K562 (cell line): Measurements from ENCODE around the gene PLPP4. TPM values are rescaled to one million over a fixed set of nuclear protein-coding genes. Genes with fewer than 3 reads are reported as not detected.

ENCODE experiments used
- ATAC-seq: fragments of 200-7000 bp; cut with Tn5 transposase; 3 replicates; pipeline ENCODE4 v1.9.1; 2020; ENCODE audit warnings: moderate library complexity
- BruUV-seq: library from RNA; stranded (reverse); fragments of 400-500 nt; replicated peaks from 2 replicates; lab custom pipeline; 2021; lab: Mats Ljungman, UMichigan
- CTCF ChIA-PET: fragments of 300-600 bp; formaldehyde crosslinking; extraction: SDS; loops from one replicate; lab custom pipeline; 2021; ENCODE audit warnings: low intra/inter-chr PET ratio; lab: Yijun Ruan, JAX
- POLR2A ChIA-PET: fragments of 300-600, 350-650 bp; sonication (Branson Sonifier 250); formaldehyde crosslinking; extraction: SDS; loops from one replicate; lab custom pipeline; 2021; ENCODE audit warnings: antibody characterized with exemption, inconsistent platforms; lab: Yijun Ruan, JAX
- DNase-seq, 4 experiments: peaks; one replicate each; pipeline versions ENCODE4 v3.0.0 to v3.0.0-alpha.2; 2011 to 2018; ENCODE audit warnings: low spot score in 3 of 4, mixed read lengths in 3 of 4; ENCODE audit errors: extremely low read depth in 1 of 4
- FAIRE-seq: peaks from 2 replicates; lab custom pipeline; 2011; peaks lifted over from hg19 to GRCh38; lab: Jason Lieb, UNC
- H2AFZ ChIP-seq: 2 replicates; pipeline ENCODE4 v1.6.0; 2011; ENCODE audit warnings: low read depth, low read length, control low read depth, inconsistent platforms
- H3K27ac ChIP-seq: fragments of 200-600 bp; 3 replicates; pipeline ENCODE4 v1.8.0; 2011; ENCODE audit warnings: low read depth, mild to moderate bottlenecking, control low read depth, inconsistent platforms, low read length, moderate library complexity, mixed read lengths; ENCODE audit errors: extremely low read depth
- H3K27me3 ChIP-seq, 2 experiments: fragments of 300-600 bp in 1 of 2; 2 replicates in 1 of 2; 3 replicates in 1 of 2; pipeline versions ENCODE4 v1.6.0 to v1.8.0; 2011; ENCODE audit warnings: inconsistent platforms in 2 of 2, low read length in 2 of 2, mild to moderate bottlenecking in 1 of 2, mixed read lengths in 1 of 2, moderate library complexity in 1 of 2; ENCODE audit not compliant: control insufficient read depth in 2 of 2, insufficient read depth in 2 of 2
- H3K36me3 ChIP-seq: fragments of 300-600 bp; 3 replicates; pipeline ENCODE4 v1.8.0; 2011; ENCODE audit warnings: mild to moderate bottlenecking, low read length, inconsistent platforms; ENCODE audit not compliant: control insufficient read depth, insufficient read depth
- H3K4me1 ChIP-seq, 2 experiments: fragments of 200-600 bp in 1 of 2; replicated peaks in 1 of 2; 2 replicates in 1 of 2; 3 replicates in 1 of 2; pipeline versions ENCODE4 v1.5.1 to v1.8.0; 2011; ENCODE audit warnings: inconsistent platforms in 2 of 2, low read length in 2 of 2, mild to moderate bottlenecking in 1 of 2, mixed read lengths in 1 of 2, moderate library complexity in 1 of 2; ENCODE audit not compliant: control insufficient read depth in 2 of 2, insufficient read depth in 2 of 2
- H3K4me2 ChIP-seq: 2 replicates; pipeline ENCODE4 v1.6.1; 2011; ENCODE audit warnings: low read length, control low read depth, inconsistent platforms, mixed read lengths; ENCODE audit not compliant: insufficient read depth
- H3K4me3 ChIP-seq: fragments of 200-600 bp; sonication (generic), shearing (Covaris generic); 2 replicates; pipeline ENCODE4 v1.5.1; 2016; ENCODE audit warnings: control low read depth, inconsistent platforms
- H3K79me2 ChIP-seq: fragments of 200-600 bp; 3 replicates; pipeline ENCODE4 v1.8.0; 2011; ENCODE audit warnings: low read length, inconsistent platforms; ENCODE audit not compliant: control insufficient read depth, insufficient read depth
- H3K9ac ChIP-seq, 2 experiments: 2 replicates each; pipeline versions ENCODE4 v1.6.0 to v1.6.1; 2011; ENCODE audit warnings: low read depth in 2 of 2, low read length in 2 of 2, control low read depth in 1 of 2, inconsistent platforms in 1 of 2, mild to moderate bottlenecking in 1 of 2, mixed read lengths in 1 of 2; ENCODE audit not compliant: insufficient read depth in 1 of 2
- H3K9me1 ChIP-seq: one replicate; pipeline ENCODE4 v1.6.0; 2011; ENCODE audit warnings: inconsistent platforms, mild to moderate bottlenecking, low read length, moderate library complexity; ENCODE audit not compliant: control insufficient read depth, insufficient read depth
- H3K9me3 ChIP-seq: replicated peaks from 2 replicates; pipeline ENCODE4 v1.5.1; 2011; ENCODE audit warnings: low read depth, low read length, inconsistent platforms; ENCODE audit not compliant: control insufficient read depth, insufficient read depth
- H4K20me1 ChIP-seq: replicated peaks from 2 replicates; pipeline ENCODE4 v1.6.1; 2011; ENCODE audit warnings: low read length, inconsistent platforms, mixed read lengths; ENCODE audit not compliant: control insufficient read depth, insufficient read depth
- BDP1 ChIP-seq: IDR thresholded peaks from 3 replicates; pipeline ENCODE4 v1.6.1; 2011; ENCODE audit not compliant: insufficient read length, insufficient read depth
- CBFA2T2 ChIP-seq: fragments of 450-650 bp; conservative IDR thresholded peaks from 2 replicates; pipeline ENCODE4 v1.6.1; 2017; ENCODE audit warnings: mild to moderate bottlenecking
- CHD2 ChIP-seq: IDR thresholded peaks from 2 replicates; pipeline ENCODE4 v1.6.1; 2011; ENCODE audit warnings: low read depth, low read length
- ETS1 ChIP-seq: conservative IDR thresholded peaks from 2 replicates; pipeline ENCODE4 v1.6.1; 2011; ENCODE audit warnings: low read depth, mild to moderate bottlenecking, low read length; ENCODE audit not compliant: control insufficient read depth
- FOXM1 ChIP-seq, 2 experiments: fragments of 450-650 bp in 1 of 2; sonication (generic) in 1 of 2; formaldehyde crosslinking in 1 of 2; IDR thresholded peaks; 2 replicates each; pipeline versions ENCODE4 v1.6.1 to v1.9.0; 2017 to 2022; ENCODE audit warnings: low read depth in 2 of 2, mild to moderate bottlenecking in 2 of 2, missing genetic modification reagents in 1 of 2, moderate library complexity in 1 of 2
- GABPB2 ChIP-seq: fragments of 250-450 bp; sonication (Bioruptor Pico); conservative IDR thresholded peaks from 2 replicates; pipeline ENCODE4 v1.5.1; 2021; ENCODE audit warnings: mild to moderate bottlenecking
- HDAC6 ChIP-seq: IDR thresholded peaks from 2 replicates; pipeline ENCODE4 v1.6.1; 2012; ENCODE audit warnings: low read depth, mild to moderate bottlenecking, control low read depth, inconsistent platforms, low read length, moderate library complexity
- MAFF ChIP-seq: IDR thresholded peaks from 2 replicates; pipeline ENCODE4 v1.6.1; 2012; ENCODE audit warnings: low read length, improper control_type of control experiment
- MAFG ChIP-seq: fragments of 450-650 bp; conservative IDR thresholded peaks from 2 replicates; pipeline ENCODE4 v1.6.1; 2016; ENCODE audit warnings: missing genetic modification characterization, missing compliant biosample characterization
- NR1H2 ChIP-seq: sonication (generic); formaldehyde crosslinking; IDR thresholded peaks from 2 replicates; pipeline ENCODE4 v1.4.0; 2020; ENCODE audit warnings: mild to moderate bottlenecking, missing genetic modification reagents
- PHF20 ChIP-seq: fragments of 450-650 bp; IDR thresholded peaks from 2 replicates; pipeline ENCODE4 v1.6.1; 2018; ENCODE audit not compliant: partially characterized antibody
- TCF7 ChIP-seq: sonication (generic); IDR thresholded peaks from 2 replicates; pipeline ENCODE4 v1.6.1; 2016; ENCODE audit warnings: antibody characterized with exemption, borderline replicate concordance
- TEAD1 ChIP-seq, 2 experiments: fragments of 450-650 bp in 1 of 2; sonication (generic) in 1 of 2; formaldehyde crosslinking; IDR thresholded peaks; 2 replicates each; pipeline versions ENCODE4 v1.4.0 to v1.8.0; 2020 to 2022; ENCODE audit warnings: mild to moderate bottlenecking in 2 of 2, missing genetic modification reagents in 1 of 2
- ZBTB12 ChIP-seq: fragments of 250-450 bp; sonication (Bioruptor Pico); IDR thresholded peaks from 2 replicates; pipeline ENCODE4 v1.4.0; 2020
- ZBTB5 ChIP-seq: fragments of 450-650 bp; IDR thresholded peaks from 2 replicates; pipeline ENCODE4 v1.6.1; 2017; ENCODE audit warnings: antibody characterized with exemption
- WGBS: fragments of 100-300 bp; shearing (Covaris generic); methylation state at CpG from one replicate; pipeline ENCODE4 v1.1.6; 2016; ENCODE audit warnings: low coverage, mixed read lengths; ENCODE audit not compliant: insufficient coverage; ENCODE audit errors: missing lambda C conversion rate; 5-methylcytosine and 5-hydroxymethylcytosine counted together
- in situ Hi-C: fragments of 300-500 bp; cut with MboI; formaldehyde crosslinking; loops from 4 replicates; pipeline ENCODE4 v1.15.0; 2018; ENCODE audit warnings: inconsistent platforms, mixed read lengths
- intact Hi-C: fragments of 100-400 bp; cut with micrococcal nuclease; formaldehyde crosslinking; loops from 2 replicates; pipeline ENCODE4 v1.14.2; 2022
- polyA plus RNA-seq, 8 experiments: library from polyadenylated mRNA; depleted of rRNA in 4 of 8; stranded (reverse) in 5 of 8; unstranded in 3 of 8; fragments of >200 nt; fragmentation: Nextera tagmentation in 2 of 8; fragmentation: Illumina TruSeq in 1 of 8; extraction: Ambion mirVana in 2 of 8; extraction: Trizol in 1 of 8; gene quantifications; 2 replicates each; pipeline versions ENCODE4 v1.2.1 to v1.2.3, GENCODE V29; 2011 to 2014; ENCODE audit warnings: inconsistent platforms in 1 of 8, missing spikeins in 1 of 8
- total RNA-seq, 7 experiments: library from RNA; depleted of rRNA in 6 of 7; stranded (reverse); fragments of >200 nt in 6 of 7; fragmentation: Illumina TruSeq in 2 of 7; extraction: Trizol in 2 of 7; gene quantifications; 2 replicates each; pipeline versions ENCODE4 v1.2.1 to v1.2.3, GENCODE V29; 2011 to 2021; ENCODE audit warnings: low replicate concordance in 1 of 7
- TF ChIP-seq, protein P1 (sequence below): fragments of 450-650 bp; IDR thresholded peaks from 2 replicates; pipeline ENCODE4 v1.6.1; 2014; ENCODE audit warnings: low read depth, mild to moderate bottlenecking, moderate library complexity, borderline replicate concordance
- TF ChIP-seq, protein P2 (sequence below): fragments of 250-450 bp; sonication (Bioruptor Pico); IDR thresholded peaks from 2 replicates; pipeline ENCODE4 v1.5.0; 2021

Gene PLPP4
- total and polyA plus RNA-seq, 9 of the 15 experiments (the other 6 are each of a cell fraction or from before 2014, with no cell fraction given), result 0.08 TPM; not detected in 8

- Histone ChIP-seq H3K27ac (no peak overlapping the region), H3K79me2 (no peaks in the 10 kb centered on the region), H3K4me3 (no peak overlapping the region), H3K27me3 (no peaks in the 10 kb centered on the region), H3K36me3 (no peaks in the 10 kb centered on the region), H3K9me1 (no peaks in the 10 kb centered on the region), H3K9ac (no peak overlapping the region), H3K9me3 (no peaks in the 10 kb centered on the region), H3K4me1 (no peaks in the 10 kb centered on the region; a peak in 1 of 5 replicates), H3K4me2 (no peak overlapping the region), H4K20me1 (no peaks in the 10 kb centered on the region), H2AFZ (no peak overlapping the region)
- intact Hi-C loops (no loop called here), in situ Hi-C loops (no loop called here)
- ATAC-seq (no peak), FAIRE-seq (no peak), DNase-seq (no peak)
- no TSS peak for BruUV-seq
- TF ChIP-seq ZBTB5 (no peak), NR1H2 (CRISPR knock-in tag) (no peak), CBFA2T2 (no peak), ZBTB12 (CRISPR knock-in tag) (no peak), TEAD1 (CRISPR knock-in tag; IDR thresholded peaks at IDR 0.05) (no peak), CHD2 (no peak), HDAC6 (no peak), ETS1 (no peak), MAFG (tag) (no peak), TCF7 (no peak), BDP1 (no peak), GABPB2 (CRISPR knock-in tag) (no peak), FOXM1 (IDR thresholded peaks at IDR 0.05; ENCODE audit: low read depth) (no peak), FOXM1 (CRISPR knock-in tag; IDR thresholded peaks at IDR 0.05; ENCODE audit: low read depth) (no peak), MAFF (no peak), PHF20 (no peak)
- TF ChIP-seq, protein P1, sequence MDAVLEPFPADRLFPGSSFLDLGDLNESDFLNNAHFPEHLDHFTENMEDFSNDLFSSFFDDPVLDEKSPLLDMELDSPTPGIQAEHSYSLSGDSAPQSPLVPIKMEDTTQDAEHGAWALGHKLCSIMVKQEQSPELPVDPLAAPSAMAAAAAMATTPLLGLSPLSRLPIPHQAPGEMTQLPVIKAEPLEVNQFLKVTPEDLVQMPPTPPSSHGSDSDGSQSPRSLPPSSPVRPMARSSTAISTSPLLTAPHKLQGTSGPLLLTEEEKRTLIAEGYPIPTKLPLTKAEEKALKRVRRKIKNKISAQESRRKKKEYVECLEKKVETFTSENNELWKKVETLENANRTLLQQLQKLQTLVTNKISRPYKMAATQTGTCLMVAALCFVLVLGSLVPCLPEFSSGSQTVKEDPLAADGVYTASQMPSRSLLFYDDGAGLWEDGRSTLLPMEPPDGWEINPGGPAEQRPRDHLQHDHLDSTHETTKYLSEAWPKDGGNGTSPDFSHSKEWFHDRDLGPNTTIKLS, result no peak
- TF ChIP-seq, protein P2, sequence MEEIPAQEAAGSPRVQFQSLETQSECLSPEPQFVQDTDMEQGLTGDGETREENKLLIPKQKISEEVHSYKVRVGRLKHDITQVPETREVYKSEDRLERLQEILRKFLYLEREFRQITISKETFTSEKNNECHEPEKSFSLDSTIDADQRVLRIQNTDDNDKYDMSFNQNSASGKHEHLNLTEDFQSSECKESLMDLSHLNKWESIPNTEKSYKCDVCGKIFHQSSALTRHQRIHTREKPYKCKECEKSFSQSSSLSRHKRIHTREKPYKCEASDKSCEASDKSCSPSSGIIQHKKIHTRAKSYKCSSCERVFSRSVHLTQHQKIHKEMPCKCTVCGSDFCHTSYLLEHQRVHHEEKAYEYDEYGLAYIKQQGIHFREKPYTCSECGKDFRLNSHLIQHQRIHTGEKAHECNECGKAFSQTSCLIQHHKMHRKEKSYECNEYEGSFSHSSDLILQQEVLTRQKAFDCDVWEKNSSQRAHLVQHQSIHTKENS (CRISPR knock-in tag), result no peak
- WGBS, result 0% methylated on average over 3 of the region's 3 CpGs
- ChIA-PET POLR2A (no interaction called here), CTCF (no interaction called here)
These were observed 175.9 kb downstream of the PLPP4 start for GRCh38 chr10:120632942-120633341.
